DND-41 (cell line): ENCODE data around the gene AUP1.

Source experiments
- EZH2 ChIP-seq: IDR thresholded peaks from 3 replicates; pipeline ENCODE4 v1.6.1; 2012; ENCODE audit warnings: borderline replicate concordance, low read depth, mild to moderate bottlenecking, moderate library complexity, low read length, inconsistent platforms; ENCODE audit not compliant: severe bottlenecking
- TF ChIP-seq, protein P1 (sequence below): IDR thresholded peaks from 2 replicates; pipeline ENCODE4 v1.5.1; 2012; ENCODE audit warnings: borderline replicate concordance, low read length, moderate library complexity, mild to moderate bottlenecking; ENCODE audit not compliant: poor library complexity, severe bottlenecking; ENCODE audit errors: extremely low read depth

DNA sequence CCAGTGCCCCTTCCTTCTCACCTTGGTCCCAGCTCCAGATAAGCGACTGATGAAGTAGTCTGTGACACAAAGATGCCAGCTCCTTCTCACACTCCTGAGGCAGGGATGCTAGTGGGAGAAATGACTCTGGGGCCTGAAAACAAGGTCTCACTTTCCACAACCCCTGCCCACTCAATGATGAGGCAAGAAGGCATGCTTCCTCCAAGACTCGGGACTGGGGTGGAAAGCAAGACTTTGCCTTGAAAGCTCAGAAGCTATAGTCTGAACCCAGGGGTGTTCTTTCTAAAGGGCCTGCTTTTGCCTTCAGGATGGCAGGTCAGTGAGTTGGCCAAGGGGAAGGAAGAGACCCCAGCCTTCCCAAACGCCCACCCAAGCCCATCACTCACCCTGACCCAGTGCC lies 48.1 kb downstream of the AUP1 start:
- TF ChIP-seq, protein P1, sequence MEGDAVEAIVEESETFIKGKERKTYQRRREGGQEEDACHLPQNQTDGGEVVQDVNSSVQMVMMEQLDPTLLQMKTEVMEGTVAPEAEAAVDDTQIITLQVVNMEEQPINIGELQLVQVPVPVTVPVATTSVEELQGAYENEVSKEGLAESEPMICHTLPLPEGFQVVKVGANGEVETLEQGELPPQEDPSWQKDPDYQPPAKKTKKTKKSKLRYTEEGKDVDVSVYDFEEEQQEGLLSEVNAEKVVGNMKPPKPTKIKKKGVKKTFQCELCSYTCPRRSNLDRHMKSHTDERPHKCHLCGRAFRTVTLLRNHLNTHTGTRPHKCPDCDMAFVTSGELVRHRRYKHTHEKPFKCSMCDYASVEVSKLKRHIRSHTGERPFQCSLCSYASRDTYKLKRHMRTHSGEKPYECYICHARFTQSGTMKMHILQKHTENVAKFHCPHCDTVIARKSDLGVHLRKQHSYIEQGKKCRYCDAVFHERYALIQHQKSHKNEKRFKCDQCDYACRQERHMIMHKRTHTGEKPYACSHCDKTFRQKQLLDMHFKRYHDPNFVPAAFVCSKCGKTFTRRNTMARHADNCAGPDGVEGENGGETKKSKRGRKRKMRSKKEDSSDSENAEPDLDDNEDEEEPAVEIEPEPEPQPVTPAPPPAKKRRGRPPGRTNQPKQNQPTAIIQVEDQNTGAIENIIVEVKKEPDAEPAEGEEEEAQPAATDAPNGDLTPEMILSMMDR: no peak
- TF ChIP-seq EZH2: no peak
